Measurements from ENCODE around the gene UNC50. TPM values are rescaled to one million over a fixed set of nuclear protein-coding genes. Genes with fewer than 3 reads are reported as not detected.

Gene UNC50
- total and polyA plus RNA-seq, 8 donors: 10.3 to 71.4 (median 36.2) TPM

DNA sequence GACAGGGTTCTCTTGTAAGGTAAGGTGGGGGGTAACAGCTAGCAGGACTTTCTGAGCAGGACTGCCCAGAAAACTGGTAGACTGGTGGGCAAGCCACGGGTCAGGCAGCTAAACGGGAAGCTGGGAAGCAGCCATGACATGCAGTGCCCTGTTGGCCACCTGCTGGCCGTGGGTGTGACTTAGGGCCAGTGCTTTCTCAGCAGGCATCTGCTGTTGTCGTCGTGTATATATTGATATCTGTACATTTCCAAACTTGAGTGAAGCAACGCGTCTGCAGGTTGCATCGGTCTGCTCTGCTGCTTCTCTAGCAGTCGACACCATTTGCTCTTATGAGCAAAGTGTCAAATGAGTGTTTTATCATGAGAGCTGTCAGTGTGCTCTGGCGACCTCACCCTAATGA lies 31.1 kb upstream of the UNC50 start:
- Histone ChIP-seq H3K4me1 (no peaks in the 10 kb centered on the region), H3K27me3 (no peaks in the 10 kb centered on the region), H3K27ac (no peak overlapping the region), H3K36me3 (peaks cover 21 to 99% (median 95%) of the 10 kb centered on the region in 4 donors), H3K4me3 (no peak overlapping the region), H3K9me3 (no peaks in the 10 kb centered on the region)
- intact Hi-C loops (cut with DNase I; ENCODE audit: low total_unique reads): no loop called here
- DNase-seq: no peak
- TF ChIP-seq POLR2A (IDR thresholded peaks at IDR 0.05) (no peak), CTCF (IDR thresholded peaks at IDR 0.05) (no peak), POLR2AphosphoS5 (IDR thresholded peaks at IDR 0.05) (no peak), EP300 (IDR thresholded peaks at IDR 0.05) (no peak)
- WGBS, 5 donors: 75 to 77% (median 76%) methylated on average over 9 to 10 of the region's 10 CpGs

DNA sequence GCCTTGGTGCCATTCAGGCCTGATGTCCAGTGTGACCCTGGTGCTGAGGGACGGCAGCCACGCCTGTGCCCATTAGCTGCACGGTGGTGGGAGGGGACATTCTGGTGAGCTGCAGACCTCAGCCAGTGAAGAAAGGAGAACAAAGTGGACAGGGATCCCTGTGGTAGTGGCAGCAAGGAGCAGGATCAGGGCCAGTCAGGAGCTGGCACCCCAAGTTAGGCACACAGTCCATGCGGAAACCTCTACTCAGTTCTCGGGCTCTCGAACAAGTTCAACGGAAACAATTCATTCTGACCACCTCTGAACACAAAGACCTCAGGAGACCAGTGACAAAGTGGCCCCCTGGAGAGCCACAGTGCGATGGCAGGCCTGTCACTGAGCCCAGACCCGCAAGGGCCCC lies 30.2 kb upstream of the UNC50 start:
- no peaks in the 10 kb centered on the region for H3K9me3 ChIP-seq
- no peak for TF ChIP-seq EP300 (IDR thresholded peaks at IDR 0.05)
- TF ChIP-seq POLR2AphosphoS5 (IDR thresholded peaks at IDR 0.05): no peak
- no peak for TF ChIP-seq POLR2A (IDR thresholded peaks at IDR 0.05)
- no peak for TF ChIP-seq CTCF (IDR thresholded peaks at IDR 0.05)
- H3K4me1 ChIP-seq: no peaks in the 10 kb centered on the region
- WGBS, 5 donors: 88 to 95% (median 92%) methylated on average over 9 of the region's 9 CpGs
- peaks cover 25 to 99% (median 95%) of the 10 kb centered on the region in 4 donors for H3K36me3 ChIP-seq
- no peak overlapping the region for H3K4me3 ChIP-seq
- H3K27me3 ChIP-seq: no peaks in the 10 kb centered on the region
- no peak for DNase-seq
- intact Hi-C loops (cut with DNase I; ENCODE audit: low total_unique reads): no loop called here
- no peak overlapping the region for H3K27ac ChIP-seq

DNA sequence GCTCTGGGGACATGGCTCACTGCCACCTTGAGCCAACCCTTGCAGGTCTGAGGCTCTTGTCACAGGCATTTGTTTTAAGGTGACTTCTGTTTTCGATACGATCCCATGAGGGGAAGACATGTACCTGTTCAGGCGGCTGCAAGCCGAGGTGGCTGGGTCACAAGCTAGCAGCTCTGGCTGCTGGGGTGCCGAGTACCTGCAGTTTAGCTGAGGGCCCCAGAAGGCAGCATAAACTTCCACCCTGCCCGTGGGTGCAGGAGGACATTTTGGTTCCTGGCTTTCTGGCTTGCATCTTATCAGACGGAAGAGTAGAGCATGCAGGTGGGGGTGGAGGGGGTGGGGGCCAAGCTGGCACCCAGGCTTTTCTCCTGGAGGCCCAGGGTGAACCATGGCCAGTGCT lies 28.5 kb upstream of the UNC50 start:
- no peak for TF ChIP-seq POLR2A (IDR thresholded peaks at IDR 0.05)
- TF ChIP-seq CTCF (IDR thresholded peaks at IDR 0.05): no peak
- no peak for TF ChIP-seq POLR2AphosphoS5 (IDR thresholded peaks at IDR 0.05)
- TF ChIP-seq EP300 (IDR thresholded peaks at IDR 0.05): no peak
- 81 to 92% (median 82%) methylated on average over 6 to 7 of the region's 7 CpGs for WGBS, 5 donors
- H3K36me3 ChIP-seq: peaks cover 18 to 96% (median 93%) of the 10 kb centered on the region in 4 donors

DNA sequence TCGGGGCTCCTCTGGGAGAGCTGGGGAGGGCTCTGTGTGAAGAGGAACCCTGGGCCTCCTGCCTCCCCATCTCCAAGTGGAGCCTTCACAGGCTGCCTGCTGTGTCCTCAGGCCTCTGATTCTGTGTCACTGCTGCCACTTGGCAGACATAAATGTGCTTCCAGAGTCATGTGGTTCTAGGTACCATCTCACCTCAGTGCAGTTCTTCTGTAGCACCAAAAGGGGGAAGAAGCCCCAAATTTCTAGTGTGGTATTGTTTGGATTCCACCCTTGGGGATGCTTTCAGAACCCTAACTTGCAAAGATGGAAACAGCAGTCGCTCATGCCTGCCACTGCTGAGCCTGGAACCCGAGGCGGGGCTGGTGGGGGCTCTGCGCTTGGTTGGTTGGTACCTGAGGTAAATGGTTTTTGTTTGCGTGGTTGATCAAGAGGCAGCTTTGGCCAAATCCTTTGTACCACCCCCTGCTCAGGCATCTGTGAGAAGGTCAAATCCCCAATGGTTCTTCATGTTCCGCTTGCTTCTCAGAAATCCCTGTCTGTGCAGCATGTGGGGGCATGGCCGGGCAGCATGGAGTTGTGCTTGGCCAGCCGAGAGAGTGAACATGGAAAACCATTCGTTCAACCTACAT lies 27.6 kb upstream of the UNC50 start:
- H3K4me1 ChIP-seq: no peaks in the 10 kb centered on the region
- DNase-seq: no peak
- H3K4me3 ChIP-seq: no peak overlapping the region
- H3K9me3 ChIP-seq: no peaks in the 10 kb centered on the region
- intact Hi-C loops (cut with DNase I; ENCODE audit: low total_unique reads): no loop called here
- no peaks in the 10 kb centered on the region for H3K27me3 ChIP-seq
- peaks cover 18 to 96% (median 92%) of the 10 kb centered on the region in 4 donors for H3K36me3 ChIP-seq
- H3K27ac ChIP-seq: no peak overlapping the region
- 93 to 95% (median 94%) methylated on average over 9 to 10 of the region's 10 CpGs for WGBS, 5 donors
- TF ChIP-seq EP300 (IDR thresholded peaks at IDR 0.05): no peak
- TF ChIP-seq POLR2A (IDR thresholded peaks at IDR 0.05): no peak
- TF ChIP-seq POLR2AphosphoS5 (IDR thresholded peaks at IDR 0.05): no peak
- TF ChIP-seq CTCF (IDR thresholded peaks at IDR 0.05): no peak

More for the DNA sequence above, 28.5 kb upstream of the UNC50 start:
- intact Hi-C loops (cut with DNase I; ENCODE audit: low total_unique reads): no loop called here
- no peak overlapping the region for H3K27ac ChIP-seq
- no peak overlapping the region for H3K4me3 ChIP-seq
- H3K4me1 ChIP-seq: no peaks in the 10 kb centered on the region
- DNase-seq: no peak
- H3K27me3 ChIP-seq: no peaks in the 10 kb centered on the region
- no peaks in the 10 kb centered on the region for H3K9me3 ChIP-seq

Measured in stomach (tissue), 9 donors.